PC-3 (cell line): ENCODE measurements around the gene CYB5D1.

ENCODE experiments used
- CTCF ChIP-seq: fragments of 300-600 bp; sonication (generic); conservative IDR thresholded peaks from 2 replicates; pipeline ENCODE4 v1.5.1; 2017; ENCODE audit warnings: antibody characterized with exemption, low read depth, mild to moderate bottlenecking, low read length
- EZH2 ChIP-seq: fragments of 300-600 bp; sonication (generic); IDR thresholded peaks from one replicate; pipeline ENCODE4 v1.6.1; 2017; ENCODE audit warnings: antibody characterized with exemption, mild to moderate bottlenecking, low read length; ENCODE audit not compliant: unreplicated experiment

GRCh38 chr17:7859028-7859427, 1.2 kb downstream of the CYB5D1 start:
- TF ChIP-seq CTCF (no peak), EZH2 (no peak)
